Hepatocyte (in vitro differentiated cells): ENCODE measurements around the gene CARS1. TPM values are rescaled to one million over a fixed set of nuclear protein-coding genes. Genes with fewer than 3 reads are reported as not detected.

Source experiments
- DNase-seq: peaks from one replicate; pipeline ENCODE4 v3.0.0-alpha.2; 2016; ENCODE audit warnings: low spot score
- H2AFZ ChIP-seq: fragments of 200-600 bp; sonication (generic); 2 replicates; pipeline ENCODE4 v1.6.0; 2016; ENCODE audit warnings: antibody characterized with exemption, mild to moderate bottlenecking
- H3K27ac ChIP-seq: fragments of 200-600 bp; sonication (generic); 2 replicates; pipeline ENCODE4 v1.5.1; 2016; ENCODE audit warnings: mild to moderate bottlenecking
- H3K27me3 ChIP-seq: fragments of 200-600 bp; sonication (generic); 2 replicates; pipeline ENCODE4 v1.6.1; 2016
- H3K36me3 ChIP-seq: fragments of 200-600 bp; sonication (generic); replicated peaks from 2 replicates; pipeline ENCODE4 v1.5.1; 2016; ENCODE audit warnings: low read depth; ENCODE audit not compliant: insufficient read depth
- H3K4me1 ChIP-seq: fragments of 200-600 bp; sonication (generic); 2 replicates; pipeline ENCODE4 v1.5.1; 2016; ENCODE audit warnings: mild to moderate bottlenecking, moderate library complexity; ENCODE audit not compliant: insufficient read depth
- H3K4me2 ChIP-seq: fragments of 200-600 bp; sonication (generic); 2 replicates; pipeline ENCODE4 v1.6.0; 2016
- H3K4me3 ChIP-seq: fragments of 200-600 bp; sonication (generic); 2 replicates; pipeline ENCODE4 v1.5.1; 2016; ENCODE audit warnings: mild to moderate bottlenecking
- H3K79me2 ChIP-seq: fragments of 200-600 bp; sonication (generic); 2 replicates; pipeline ENCODE4 v1.6.0; 2017; ENCODE audit warnings: mild to moderate bottlenecking
- H3K9me2 ChIP-seq: fragments of 200-600 bp; sonication (generic); replicated peaks from 2 replicates; pipeline ENCODE4 v1.6.0; 2017; ENCODE audit warnings: mild to moderate bottlenecking; ENCODE audit not compliant: insufficient read depth
- H3K9me3 ChIP-seq: fragments of 200-600 bp; sonication (generic); 2 replicates; pipeline ENCODE4 v1.5.1; 2016; ENCODE audit warnings: low read depth, mild to moderate bottlenecking
- H4K20me1 ChIP-seq: fragments of 200-600 bp; sonication (generic); 2 replicates; pipeline ENCODE4 v1.6.0; 2016; ENCODE audit warnings: mild to moderate bottlenecking; ENCODE audit not compliant: insufficient read depth, poor library complexity, severe bottlenecking
- CTCF ChIP-seq: fragments of 200-600 bp; sonication (generic); IDR thresholded peaks from 2 replicates; pipeline ENCODE4 v1.5.1; 2016; ENCODE audit warnings: antibody characterized with exemption, mild to moderate bottlenecking; ENCODE audit not compliant: poor library complexity
- EZH2 ChIP-seq: fragments of 200-600 bp; sonication (generic); IDR thresholded peaks from 2 replicates; pipeline ENCODE4 v1.6.1; 2016; ENCODE audit warnings: antibody characterized with exemption, mild to moderate bottlenecking, borderline replicate concordance
- EZH2phosphoT487 ChIP-seq: fragments of 200-600 bp; sonication (generic); IDR thresholded peaks from one replicate; pipeline ENCODE4 v1.6.1; 2018; ENCODE audit warnings: antibody characterized with exemption, mild to moderate bottlenecking, low read depth, moderate library complexity; ENCODE audit not compliant: unreplicated experiment, severe bottlenecking
- WGBS: methylation state at CpG from one replicate; pipeline ENCODE4 v1.1.6; 2016; ENCODE audit warnings: low lambda C conversion rate; ENCODE audit errors: missing lambda C conversion rate; 5-methylcytosine and 5-hydroxymethylcytosine counted together
- polyA plus RNA-seq: library from polyadenylated mRNA; unstranded; fragments of >200 nt; fragmentation: Nextera tagmentation; extraction: Ambion mirVana; gene quantifications from 2 replicates; pipeline ENCODE4 v1.2.1, GENCODE V29; 2016
- total RNA-seq: library from RNA; depleted of rRNA; stranded (reverse); fragments of >200 nt; gene quantifications from 2 replicates; pipeline ENCODE4 v1.2.3, GENCODE V29; 2014

Gene CARS1
- total and polyA plus RNA-seq, 2 experiments from 2014 or later, result 35.5 to 42.0 TPM

- H3K9me3 ChIP-seq, result no peaks in the 10 kb centered on the region
- H2AFZ ChIP-seq, result no peak overlapping the region
- no peaks in the 10 kb centered on the region for H3K36me3 ChIP-seq
- no peak overlapping the region for H3K4me3 ChIP-seq
- H3K9me2 ChIP-seq, result no peaks in the 10 kb centered on the region
- no peak overlapping the region for H3K27ac ChIP-seq
- TF ChIP-seq EZH2phosphoT487 (no peak), CTCF (no peak), EZH2 (no peak)
- H3K4me2 ChIP-seq, result no peak overlapping the region
- H3K79me2 ChIP-seq, result no peaks in the 10 kb centered on the region
- H3K27me3 ChIP-seq, result no peaks in the 10 kb centered on the region
- WGBS, result 98% methylated on average over 6 of the region's 8 CpGs
- no peaks in the 10 kb centered on the region for H4K20me1 ChIP-seq
- DNase-seq, result no peak
- no peaks in the 10 kb centered on the region for H3K4me1 ChIP-seq
These were observed 28.9 kb upstream of the CARS1 start for GRCh38 chr11:3086114-3086513.

GRCh38 chr11:3085052-3085451 lies 27.8 kb upstream of the CARS1 start:
- 75% methylated on average over 5 of the region's 5 CpGs for WGBS
- H2AFZ ChIP-seq, result no peak overlapping the region
- no peaks in the 10 kb centered on the region for H3K9me3 ChIP-seq
- no peak for TF ChIP-seq EZH2phosphoT487
- no peak for TF ChIP-seq EZH2
- TF ChIP-seq CTCF, result no peak
- no peak for DNase-seq
- H3K4me2 ChIP-seq, result no peak overlapping the region
- H3K9me2 ChIP-seq, result no peaks in the 10 kb centered on the region
- H3K4me3 ChIP-seq, result no peak overlapping the region
- H3K4me1 ChIP-seq, result no peaks in the 10 kb centered on the region
- H3K79me2 ChIP-seq, result no peaks in the 10 kb centered on the region
- H3K36me3 ChIP-seq, result no peaks in the 10 kb centered on the region
- no peaks in the 10 kb centered on the region for H4K20me1 ChIP-seq
- H3K27me3 ChIP-seq, result no peaks in the 10 kb centered on the region
- no peak overlapping the region for H3K27ac ChIP-seq

GRCh38 chr11:3083321-3083720 lies 26.1 kb upstream of the CARS1 start:
- no peaks in the 10 kb centered on the region for H3K79me2 ChIP-seq
- no peak overlapping the region for H3K27ac ChIP-seq
- no peak for DNase-seq
- H3K4me2 ChIP-seq, result no peak overlapping the region
- WGBS, result 93% methylated on average over 7 of the region's 8 CpGs
- H3K27me3 ChIP-seq, result no peaks in the 10 kb centered on the region
- H3K36me3 ChIP-seq, result no peaks in the 10 kb centered on the region
- no peak overlapping the region for H2AFZ ChIP-seq
- H3K9me2 ChIP-seq, result no peaks in the 10 kb centered on the region
- no peaks in the 10 kb centered on the region for H3K9me3 ChIP-seq
- H3K4me3 ChIP-seq, result no peak overlapping the region
- H4K20me1 ChIP-seq, result no peaks in the 10 kb centered on the region
- no peaks in the 10 kb centered on the region for H3K4me1 ChIP-seq
- TF ChIP-seq CTCF, result no peak
- TF ChIP-seq EZH2phosphoT487, result no peak
- TF ChIP-seq EZH2, result no peak

GRCh38 chr11:3081386-3081751 lies 24.1 kb upstream of the CARS1 start:
- WGBS, result 96% methylated on average over 6 of the region's 6 CpGs
- DNase-seq, result no peak
- no peaks in the 10 kb centered on the region for H3K36me3 ChIP-seq

More at GRCh38 chr11:3081386-3081751, 24.1 kb upstream of the CARS1 start:
- H3K9me2 ChIP-seq, result no peaks in the 10 kb centered on the region
- H4K20me1 ChIP-seq, result no peaks in the 10 kb centered on the region
- no peak overlapping the region for H3K27ac ChIP-seq
- no peaks in the 10 kb centered on the region for H3K79me2 ChIP-seq
- no peaks in the 10 kb centered on the region for H3K27me3 ChIP-seq
- no peak overlapping the region for H3K4me3 ChIP-seq
- H3K9me3 ChIP-seq, result no peaks in the 10 kb centered on the region
- no peak overlapping the region for H3K4me2 ChIP-seq
- no peak for TF ChIP-seq CTCF
- no peak for TF ChIP-seq EZH2
- no peak for TF ChIP-seq EZH2phosphoT487
- no peak overlapping the region for H2AFZ ChIP-seq
- peaks cover 3% of the 10 kb centered on the region for H3K4me1 ChIP-seq
